Sigmoid colon (tissue), 4 donors: Measurements from ENCODE around the gene PLA2G12A.

ENCODE experiments used
- EP300 ChIP-seq, 4 donors: sonication (generic); formaldehyde crosslinking; IDR thresholded peaks; one replicate each; pipeline ENCODE4 v1.6.1; 2017; ENCODE audit warnings: antibody characterized with exemption in 4 of 4
- POLR2A ChIP-seq, 2 donors: fragments of 450-650 bp; IDR thresholded peaks; one replicate each; pipeline ENCODE4 v1.6.1; 2016; ENCODE audit warnings: antibody characterized with exemption in 2 of 2, mild to moderate bottlenecking in 2 of 2, moderate library complexity in 2 of 2
- TF ChIP-seq, protein P1 (sequence below), 4 experiments: fragments of 450-650 bp in 3 of 4; fragments of 200-600 bp in 1 of 4; IDR thresholded peaks; one replicate each; pipeline ENCODE4 v1.5.1; 2016 to 2019; ENCODE audit warnings: antibody characterized with exemption in 4 of 4, mild to moderate bottlenecking in 3 of 4, moderate library complexity in 2 of 4

DNA sequence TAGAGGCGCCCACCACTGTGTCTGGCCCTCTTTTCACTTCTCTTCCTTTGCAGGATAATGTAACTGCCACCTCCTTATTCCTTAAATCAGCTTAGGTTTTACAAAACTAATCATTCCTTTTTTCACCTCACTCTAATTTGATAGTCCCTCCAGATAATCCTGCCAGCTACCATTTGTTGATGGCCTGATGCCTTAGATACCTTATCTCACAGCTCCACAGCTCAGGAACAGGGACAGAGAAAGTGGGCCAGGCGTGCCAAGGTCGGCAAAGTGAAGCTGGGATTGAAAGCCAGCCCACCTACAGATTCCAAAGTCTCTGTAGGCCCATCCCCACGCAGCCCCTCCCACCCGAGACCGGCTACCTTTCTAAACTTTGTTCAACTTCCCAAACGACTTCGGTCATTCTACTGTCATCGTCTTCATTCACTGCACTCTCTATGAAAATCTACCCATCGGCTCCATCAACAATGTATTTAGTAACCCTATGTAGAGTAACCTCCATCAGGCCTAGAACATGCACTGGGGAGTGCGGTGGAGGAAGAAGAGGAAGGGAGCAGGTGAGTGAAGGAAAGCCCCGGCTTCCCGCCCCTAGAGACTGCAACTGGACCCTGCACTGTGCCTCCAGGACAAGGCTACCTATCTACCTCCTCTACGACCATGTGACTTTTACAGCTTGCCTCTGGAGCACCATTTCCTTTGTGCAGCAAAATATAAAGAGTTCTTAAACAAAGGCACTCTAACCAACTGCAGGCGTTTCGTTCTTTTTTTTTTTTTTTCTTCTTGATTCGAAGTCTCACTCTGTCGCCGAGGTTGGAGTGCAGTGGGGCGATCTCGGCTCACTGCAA is 28.1 kb downstream of the PLA2G12A start:
- TF ChIP-seq, protein P1, sequence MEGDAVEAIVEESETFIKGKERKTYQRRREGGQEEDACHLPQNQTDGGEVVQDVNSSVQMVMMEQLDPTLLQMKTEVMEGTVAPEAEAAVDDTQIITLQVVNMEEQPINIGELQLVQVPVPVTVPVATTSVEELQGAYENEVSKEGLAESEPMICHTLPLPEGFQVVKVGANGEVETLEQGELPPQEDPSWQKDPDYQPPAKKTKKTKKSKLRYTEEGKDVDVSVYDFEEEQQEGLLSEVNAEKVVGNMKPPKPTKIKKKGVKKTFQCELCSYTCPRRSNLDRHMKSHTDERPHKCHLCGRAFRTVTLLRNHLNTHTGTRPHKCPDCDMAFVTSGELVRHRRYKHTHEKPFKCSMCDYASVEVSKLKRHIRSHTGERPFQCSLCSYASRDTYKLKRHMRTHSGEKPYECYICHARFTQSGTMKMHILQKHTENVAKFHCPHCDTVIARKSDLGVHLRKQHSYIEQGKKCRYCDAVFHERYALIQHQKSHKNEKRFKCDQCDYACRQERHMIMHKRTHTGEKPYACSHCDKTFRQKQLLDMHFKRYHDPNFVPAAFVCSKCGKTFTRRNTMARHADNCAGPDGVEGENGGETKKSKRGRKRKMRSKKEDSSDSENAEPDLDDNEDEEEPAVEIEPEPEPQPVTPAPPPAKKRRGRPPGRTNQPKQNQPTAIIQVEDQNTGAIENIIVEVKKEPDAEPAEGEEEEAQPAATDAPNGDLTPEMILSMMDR (IDR thresholded peaks at IDR 0.05) = no peak
- TF ChIP-seq EP300 (IDR thresholded peaks at IDR 0.05) (no peak), POLR2A (IDR thresholded peaks at IDR 0.05) (no peak)
